NCI-H2171 treated with DMSO at 0.1 percent for 48 hours (cell line): Measurements from ENCODE around the gene CACNA2D3.

Experiments used
- DNase-seq: peaks from one replicate; lab custom pipeline; 2025; lab: John Stamatoyannopoulos, UW

Gene CACNA2D3

GRCh38 chr3:54882129-54882833, 759.9 kb downstream of the CACNA2D3 start:
- no peak for DNase-seq

- no peak for DNase-seq
Observed at GRCh38 chr3:54888162-54888561, 765.8 kb downstream of the CACNA2D3 start.

DNA sequence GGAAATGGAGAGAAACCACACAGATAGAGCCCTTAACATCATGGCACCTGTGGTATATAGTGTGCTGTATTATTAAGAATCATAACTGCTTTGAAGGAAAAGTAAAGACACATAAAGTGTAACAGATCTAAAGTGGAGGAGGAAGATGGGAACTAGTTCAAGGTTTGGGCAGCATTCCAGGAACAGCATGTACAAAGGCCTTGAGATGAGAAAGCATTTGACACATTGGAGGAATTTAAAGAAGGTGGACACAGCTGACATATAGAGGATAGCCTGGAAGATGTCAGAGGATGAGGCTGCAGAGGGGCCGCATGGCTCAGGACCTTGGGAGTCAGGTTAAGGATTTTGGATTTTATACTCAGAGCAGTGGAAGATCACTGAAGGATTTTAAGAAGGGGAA, 766.5 kb downstream of the CACNA2D3 start:
- DNase-seq: no peak

DNA sequence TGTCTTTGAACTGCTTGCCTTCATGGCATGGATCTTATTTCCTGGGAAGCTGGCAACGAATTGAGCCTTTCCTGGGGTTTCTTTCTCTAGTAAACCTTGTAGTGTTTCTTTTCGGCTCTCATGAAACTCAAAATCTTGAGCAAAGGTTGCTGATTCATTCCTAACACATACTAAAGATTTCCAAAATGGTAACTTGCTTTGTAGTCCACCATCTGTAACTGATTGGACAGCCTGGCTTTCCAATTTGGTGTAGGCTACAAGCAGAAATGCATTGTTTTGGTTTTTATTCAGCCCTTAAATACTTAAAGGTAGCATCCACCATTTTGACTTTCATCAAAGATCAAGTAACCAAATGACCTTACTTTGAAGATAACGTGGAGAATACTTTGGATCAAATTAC, 767.4 kb downstream of the CACNA2D3 start:
- no peak for DNase-seq

DNA sequence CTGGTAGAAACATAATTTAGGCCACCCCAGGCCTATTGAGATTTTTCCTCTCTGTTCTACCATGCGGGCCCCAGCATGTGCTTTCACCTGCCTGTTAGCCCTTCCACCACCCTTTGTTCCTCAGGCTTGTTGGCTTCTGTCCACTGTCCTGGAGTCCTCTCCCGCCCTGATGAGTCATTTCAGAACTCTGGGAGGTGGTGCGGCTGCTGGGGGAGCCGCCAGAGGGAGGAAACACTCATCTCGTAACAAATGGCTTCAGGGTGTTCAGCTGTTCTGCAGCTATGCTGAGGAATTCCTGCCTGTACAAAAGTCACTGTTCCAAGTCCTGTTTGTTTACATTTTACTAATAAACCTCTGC, 769.2 kb downstream of the CACNA2D3 start:
- DNase-seq: no peak

DNA sequence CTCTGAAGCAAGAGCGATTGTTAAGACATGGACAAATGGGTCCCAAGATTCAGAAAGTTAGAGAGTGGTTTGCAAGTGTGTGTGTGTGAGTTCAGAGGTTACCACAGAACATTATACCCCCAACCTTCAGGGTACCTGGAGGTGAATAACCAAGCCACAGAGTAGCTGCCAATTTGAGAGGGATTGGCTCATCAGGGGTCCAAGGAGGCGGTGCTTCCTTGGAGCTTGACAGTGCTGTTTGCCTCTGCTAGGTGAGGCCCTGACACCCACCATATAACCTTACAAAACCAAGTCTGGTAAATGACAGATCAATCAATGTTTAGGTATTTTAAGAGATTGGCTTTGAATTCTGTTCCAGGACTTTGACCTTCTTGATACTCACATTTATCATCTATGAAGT, 769.8 kb downstream of the CACNA2D3 start:
- DNase-seq: no peak

DNA sequence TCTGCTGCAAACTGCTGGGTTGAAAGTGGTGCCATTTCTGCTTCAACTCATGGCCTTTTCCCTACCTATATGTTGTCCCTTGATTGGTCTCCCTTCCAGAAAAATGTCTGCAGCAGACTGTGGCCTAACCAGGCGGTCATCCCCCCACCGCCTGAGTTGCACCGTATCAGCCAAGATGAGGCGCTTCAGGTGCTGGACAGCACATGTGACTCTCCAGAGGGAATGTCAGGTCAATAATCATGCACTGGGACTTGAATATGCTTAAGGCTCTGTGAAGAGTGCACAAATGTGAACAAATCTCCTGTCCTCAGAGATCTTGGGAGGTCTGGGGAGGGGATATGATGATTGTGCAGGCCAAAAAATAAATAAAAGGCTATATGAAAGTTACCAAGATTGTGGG, 773.3 kb downstream of the CACNA2D3 start:
- DNase-seq: no peak

- DNase-seq: no peak
Observed at GRCh38 chr3:54897028-54897711, 774.8 kb downstream of the CACNA2D3 start.

DNA sequence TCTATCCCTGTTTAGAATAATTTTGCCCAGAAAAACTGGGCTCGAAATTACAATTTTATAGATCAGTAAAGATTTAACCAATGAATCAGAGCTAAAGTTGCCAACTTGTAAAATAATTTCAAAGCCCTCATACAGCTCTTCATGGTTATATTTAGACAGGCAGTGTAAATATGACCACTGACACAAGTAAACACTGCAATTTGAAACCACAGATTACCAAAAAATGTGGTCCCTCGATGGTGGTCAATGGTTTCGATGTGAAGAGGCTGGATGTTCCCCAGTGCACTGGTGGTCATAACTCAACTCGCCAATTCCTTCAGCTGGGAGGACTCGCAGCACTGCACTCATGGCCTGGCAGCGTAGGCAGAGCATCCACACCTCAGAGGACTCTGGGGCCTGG, 776.9 kb downstream of the CACNA2D3 start:
- DNase-seq: no peak

GRCh38 chr3:54900838-54901591, 778.7 kb downstream of the CACNA2D3 start:
- DNase-seq: no peak

DNA sequence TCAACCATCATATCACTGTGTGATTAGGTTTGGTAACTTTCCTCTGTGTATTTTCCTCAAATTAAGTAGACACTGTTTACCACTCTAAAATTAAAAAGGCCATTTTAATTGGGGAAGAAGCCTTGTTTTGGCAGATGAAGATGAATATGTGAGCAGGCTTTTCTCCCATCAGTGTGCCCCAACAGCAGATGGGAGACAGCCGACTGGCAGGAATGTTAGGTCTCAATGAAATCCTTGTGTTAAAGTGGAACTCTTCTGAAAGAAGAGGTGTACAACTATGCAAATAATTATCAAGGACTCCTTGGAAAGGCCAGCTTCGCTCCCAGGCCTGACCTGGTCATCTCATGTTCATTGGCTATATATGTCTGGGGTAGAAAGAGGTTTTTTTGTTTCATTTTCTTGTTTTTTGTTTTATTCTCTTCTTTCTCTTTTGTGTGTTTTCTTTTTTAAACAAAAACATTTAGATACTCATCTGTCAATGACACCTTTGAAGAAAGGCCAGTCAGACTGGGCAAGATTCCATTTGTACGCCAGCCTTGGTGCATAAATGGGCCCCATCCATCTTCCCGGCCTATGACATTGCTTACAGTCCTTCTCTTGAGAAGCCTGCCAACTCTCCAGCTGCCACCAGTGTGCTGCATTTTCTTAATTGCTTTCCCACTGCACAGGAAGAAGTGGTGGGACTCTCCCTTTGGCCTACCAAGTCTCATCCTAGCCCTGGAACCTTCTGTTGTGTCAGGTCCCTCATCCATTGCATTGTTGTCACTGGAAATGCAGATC, 779.7 kb downstream of the CACNA2D3 start:
- DNase-seq: no peak

GRCh38 chr3:54905261-54905888, 783.0 kb downstream of the CACNA2D3 start:
- DNase-seq: no peak

DNA sequence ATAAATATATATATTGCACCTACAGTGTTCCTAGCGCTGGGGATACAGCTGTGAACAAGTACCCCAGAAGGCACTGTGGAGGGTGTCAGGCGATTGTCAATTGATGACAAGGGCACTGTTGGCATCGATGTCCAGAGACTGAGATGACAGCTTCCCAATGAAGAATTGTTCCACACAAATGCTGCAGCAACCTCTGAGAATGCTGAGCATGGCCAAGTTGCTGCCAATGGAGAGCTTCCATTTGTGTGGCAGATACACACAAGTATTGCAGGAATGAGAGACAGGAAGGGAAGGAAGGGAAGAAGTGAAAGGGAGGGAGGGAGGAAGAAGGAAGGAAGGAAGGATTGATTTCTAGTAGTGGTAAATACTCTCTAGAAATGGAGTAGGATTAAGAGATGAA, 783.6 kb downstream of the CACNA2D3 start:
- DNase-seq: no peak

GRCh38 chr3:54906763-54907162, 784.4 kb downstream of the CACNA2D3 start:
- no peak for DNase-seq

- DNase-seq: no peak
Observed at GRCh38 chr3:54909191-54909590, 786.8 kb downstream of the CACNA2D3 start.

DNA sequence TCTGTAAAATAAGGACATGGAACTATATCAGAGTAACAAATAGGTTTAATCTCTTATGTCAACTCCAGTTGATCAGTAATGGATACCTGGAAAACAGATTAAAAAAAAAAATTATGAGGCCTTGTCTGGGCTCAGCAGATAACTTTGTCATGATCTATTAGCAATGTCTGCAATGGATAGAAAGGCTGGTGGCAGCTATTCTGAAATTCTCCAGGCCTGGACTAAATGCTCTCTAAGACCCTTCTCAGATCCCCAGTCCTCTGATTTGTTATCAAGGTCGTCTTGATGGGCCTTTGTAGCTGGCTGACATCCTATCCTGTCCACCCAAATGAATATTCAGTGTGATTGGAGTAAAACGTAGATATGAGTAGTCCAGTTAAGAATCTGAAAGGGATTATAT, 791.8 kb downstream of the CACNA2D3 start:
- DNase-seq: no peak

DNA sequence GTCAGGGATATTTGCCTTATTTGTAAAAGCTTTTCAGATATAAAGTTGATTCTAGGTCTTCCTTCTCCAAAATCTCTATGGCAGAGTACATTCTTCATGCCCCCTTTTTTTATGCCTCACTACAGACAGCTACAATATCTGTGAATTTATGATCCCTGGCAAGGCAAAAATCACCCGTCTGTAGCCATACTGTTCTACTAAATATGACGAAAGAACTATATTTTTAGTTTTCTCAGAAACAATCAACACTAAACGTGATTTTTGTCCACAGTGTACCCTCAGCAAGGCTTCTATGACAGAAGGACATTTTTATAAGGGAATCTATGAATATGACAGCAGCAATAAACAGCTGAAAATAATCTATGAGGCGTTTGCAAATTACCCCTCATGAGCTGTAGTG, 792.8 kb downstream of the CACNA2D3 start:
- no peak for DNase-seq

DNA sequence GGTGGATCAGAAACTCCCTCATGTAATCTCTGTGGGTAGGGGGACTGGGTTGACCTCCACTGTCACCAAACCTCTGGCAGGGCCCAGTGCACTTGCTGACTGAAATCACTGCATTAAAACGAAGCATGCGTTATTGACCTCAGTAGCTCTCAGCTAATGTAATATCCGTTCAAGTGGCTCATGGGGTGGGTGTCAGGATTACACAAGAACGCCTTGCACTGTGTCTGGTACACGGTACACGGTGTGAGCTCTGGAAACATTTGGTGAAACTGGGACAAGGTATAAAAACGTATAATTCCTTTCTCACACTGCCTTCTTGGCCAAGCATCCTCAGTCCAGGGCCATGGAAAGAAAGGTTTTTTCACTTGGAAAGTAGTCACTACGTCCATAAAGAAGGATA, 793.6 kb downstream of the CACNA2D3 start:
- no peak for DNase-seq

- DNase-seq: no peak
Observed at GRCh38 chr3:54916732-54917131, 794.4 kb downstream of the CACNA2D3 start.

- DNase-seq: no peak
Observed at GRCh38 chr3:54917174-54917573, 794.8 kb downstream of the CACNA2D3 start.

DNA sequence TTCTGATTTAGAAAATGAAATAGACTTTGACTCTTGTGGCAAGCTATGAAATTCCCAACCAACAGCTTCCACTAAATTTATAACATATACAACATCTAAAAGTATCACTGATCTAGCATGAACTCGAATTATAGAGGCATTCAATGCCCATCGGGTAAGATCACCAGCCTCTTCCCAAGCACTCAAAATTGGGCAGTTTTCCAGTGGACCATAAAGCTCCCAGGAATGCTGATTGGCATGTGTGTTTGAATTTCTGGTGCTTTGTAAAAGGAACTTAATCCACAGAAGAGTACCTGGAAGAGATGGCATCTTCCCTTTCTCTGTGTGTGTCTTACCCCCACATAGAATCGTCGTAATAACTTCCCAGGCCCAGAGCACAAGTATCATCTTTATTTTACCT, 795.5 kb downstream of the CACNA2D3 start:
- DNase-seq: no peak

DNA sequence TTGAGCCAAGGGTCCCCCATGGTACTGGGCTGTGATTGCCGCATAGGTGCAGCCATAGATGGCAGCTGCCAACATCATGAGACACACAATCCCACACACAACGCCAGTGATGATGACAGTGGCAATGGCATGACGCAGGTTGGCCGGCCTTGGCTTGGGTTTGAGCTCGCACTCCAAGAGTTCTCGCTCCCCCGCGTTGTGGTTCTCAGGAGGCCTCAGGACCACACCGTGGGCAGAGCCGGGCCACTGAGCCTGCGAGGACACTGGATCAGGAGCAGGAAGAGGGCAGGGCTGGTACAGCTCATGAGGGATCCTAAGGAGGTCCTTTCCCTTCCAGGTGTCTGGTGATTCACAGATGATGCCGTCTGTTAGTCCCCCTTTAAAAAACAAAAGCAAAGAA, 796.2 kb downstream of the CACNA2D3 start:
- no peak for DNase-seq
